Superior temporal gyrus (tissue), 1 donor: ENCODE measurements around the gene DIP2C.
"Not testable (repeated sequence)": the region's sequence is repeated elsewhere in the genome, so short reads cannot be mapped to it uniquely, and the experiment has no call there.

ENCODE experiments used
- DNase-seq: peaks from one replicate; pipeline ENCODE4 v3.0.0-alpha.2; 2016; ENCODE audit errors: extremely low spot score

DIP2C gene

GRCh38 chr10:613271-614138, 76.0 kb downstream of the DIP2C start:
- DNase-seq: no peak

- DNase-seq: no peak
Observed at GRCh38 chr10:612696-613095, 76.8 kb downstream of the DIP2C start.

- not testable (repeated sequence) for DNase-seq
Observed at GRCh38 chr10:610642-611305, 78.7 kb downstream of the DIP2C start.

- DNase-seq: no peak
Observed at GRCh38 chr10:609868-610545, 79.5 kb downstream of the DIP2C start.

- DNase-seq: no peak
Observed at GRCh38 chr10:609262-609658, 80.2 kb downstream of the DIP2C start.

- no peak for DNase-seq
Observed at GRCh38 chr10:608331-609261, 80.9 kb downstream of the DIP2C start.

- DNase-seq: no peak
Observed at GRCh38 chr10:607545-608185, 81.8 kb downstream of the DIP2C start.

- DNase-seq: no peak
Observed at GRCh38 chr10:606762-607544, 82.5 kb downstream of the DIP2C start.

- DNase-seq: no peak
Observed at GRCh38 chr10:605632-606325, 83.7 kb downstream of the DIP2C start.

GRCh38 chr10:604716-605631, 84.5 kb downstream of the DIP2C start:
- no peak for DNase-seq

- no peak for DNase-seq
Observed at GRCh38 chr10:603745-604144, 85.7 kb downstream of the DIP2C start.

- no peak for DNase-seq
Observed at GRCh38 chr10:602391-603005, 87.0 kb downstream of the DIP2C start.

GRCh38 chr10:601660-601963, 87.9 kb downstream of the DIP2C start:
- DNase-seq: no peak

GRCh38 chr10:600876-601659, 88.4 kb downstream of the DIP2C start:
- DNase-seq: no peak

GRCh38 chr10:600234-600633, 89.2 kb downstream of the DIP2C start:
- no peak for DNase-seq

GRCh38 chr10:599767-600166, 89.7 kb downstream of the DIP2C start:
- DNase-seq: no peak

- no peak for DNase-seq
Observed at GRCh38 chr10:598415-599170, 90.9 kb downstream of the DIP2C start.
